ENCODE results near the gene ANKIB1. TPM values are rescaled to one million over a fixed set of nuclear protein-coding genes. Genes with fewer than 3 reads are reported as not detected.
"Not testable (repeated sequence)": the region's sequence is repeated elsewhere in the genome, so short reads cannot be mapped to it uniquely, and the experiment has no call there.

The ANKIB1 gene
- total RNA-seq, 2 experiments from 2014 or later = 39.9 to 43.4 TPM

DNA sequence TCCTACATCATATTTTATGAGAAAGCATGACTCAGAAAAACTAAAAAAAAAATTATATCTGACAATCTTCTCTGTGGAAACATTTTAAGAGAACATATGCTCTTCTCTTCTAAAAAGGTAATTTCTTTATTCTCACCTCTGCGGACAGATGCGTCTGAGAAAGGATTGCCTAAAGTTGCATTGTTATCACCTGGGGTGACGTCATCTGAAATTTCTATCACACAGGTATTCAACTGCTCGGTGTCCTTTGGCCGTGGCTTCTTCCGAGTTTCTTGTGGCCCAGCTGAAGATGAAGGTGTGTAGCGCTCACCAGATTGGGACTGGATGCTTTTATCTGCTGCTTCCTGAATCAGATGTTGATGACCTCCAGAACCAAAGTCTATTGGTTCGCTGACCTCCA, 187.2 kb downstream of the ANKIB1 start:
- CTCF ChIA-PET = interaction anchor here (0.9 to 1.5 kb wide), 2 partner anchors 9 to 254 kb away, joined by 3 to 4 read pairs; partner anchors contain the start of gene LRRD1
- POLR2A ChIA-PET = no interaction called here

DNA sequence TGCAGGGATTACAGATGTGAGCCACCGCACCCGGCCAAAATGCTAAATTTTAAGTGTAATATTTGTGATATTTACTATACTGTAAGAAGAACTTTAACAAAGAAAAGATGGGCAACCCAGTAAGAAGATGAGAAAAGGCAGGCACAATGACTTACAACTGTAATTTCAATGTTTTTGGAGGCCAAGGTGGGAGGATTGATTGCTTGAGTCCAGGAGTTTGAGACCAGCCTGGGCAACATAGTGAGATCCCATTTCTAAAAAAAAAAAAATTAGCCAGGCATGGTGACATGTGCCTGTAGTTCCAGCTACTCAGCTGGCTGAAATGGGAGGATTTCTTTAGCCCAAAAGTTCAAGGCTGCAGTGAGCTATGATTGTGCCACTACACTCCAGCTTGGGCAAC, 189.8 kb downstream of the ANKIB1 start:
- POLR2A ChIA-PET = no interaction called here
- CTCF ChIA-PET = no interaction called here

DNA sequence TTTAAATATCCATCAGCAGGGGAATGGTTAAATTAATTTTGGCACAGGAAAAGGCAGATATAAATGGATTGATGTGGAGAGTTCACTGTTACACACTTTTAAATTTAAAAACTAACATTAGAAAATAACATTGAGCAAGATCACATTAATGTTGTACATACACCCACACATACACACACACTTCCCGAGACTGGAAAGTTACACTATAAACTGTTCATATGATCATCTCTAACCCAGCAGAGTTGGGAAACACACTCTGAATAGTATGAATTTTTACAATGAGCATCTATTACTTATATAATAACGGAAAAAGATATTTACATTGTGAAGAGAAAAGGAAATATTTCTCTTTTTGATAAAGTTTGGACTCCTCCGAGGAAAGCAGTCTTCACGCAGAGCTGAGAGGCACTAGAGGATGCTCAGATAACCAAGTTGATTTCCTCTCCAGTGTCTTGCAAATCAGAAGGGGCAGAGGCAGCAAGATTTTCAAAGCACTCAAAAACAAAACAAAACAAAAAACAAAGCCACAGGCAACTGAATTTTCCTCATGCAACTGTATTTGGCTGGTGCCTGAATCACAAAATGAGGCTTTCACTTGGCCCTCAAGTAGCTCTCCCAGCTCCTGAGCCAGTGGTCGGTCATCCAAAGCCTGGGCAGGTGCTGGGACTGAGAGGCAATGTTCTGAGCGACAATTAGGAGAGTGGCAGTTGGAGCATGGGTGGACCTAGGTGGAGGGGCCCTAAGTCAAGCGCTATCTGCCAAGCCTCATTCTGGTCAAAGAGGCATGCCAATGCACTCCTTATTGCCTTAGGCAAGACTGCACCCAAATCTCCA, 191.1 kb downstream of the ANKIB1 start:
- ChIA-PET CTCF (interaction anchor here (0.7 kb wide), 1 partner anchor 1268 kb away, joined by 5 read pairs; no protein-coding TSS in a partner anchor), POLR2A (no interaction called here)

DNA sequence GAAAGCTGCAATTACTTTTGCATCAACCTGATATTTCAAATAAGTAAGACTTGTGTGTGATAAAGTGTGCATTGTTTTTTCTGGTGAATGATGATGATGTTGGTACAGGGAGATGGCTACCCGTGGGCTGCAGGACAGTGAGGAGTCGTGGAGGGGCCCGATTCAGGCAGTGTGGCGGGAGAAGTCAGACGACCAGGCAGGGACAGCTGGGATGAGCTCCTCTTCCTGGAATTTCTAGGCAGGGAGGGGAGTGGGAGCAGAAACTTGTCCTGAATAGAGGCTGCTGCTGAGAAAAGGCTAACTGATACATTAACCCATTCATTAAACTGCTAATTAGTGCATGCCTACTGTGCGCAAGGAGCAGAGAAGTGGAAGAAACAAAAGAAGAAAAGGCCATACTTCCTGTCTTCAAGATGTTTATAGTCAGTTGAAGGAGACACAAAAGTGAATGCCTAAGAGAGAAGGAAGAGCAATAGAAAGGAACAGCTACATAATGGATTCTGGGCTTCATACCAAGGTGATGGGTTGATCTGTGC, 192.2 kb downstream of the ANKIB1 start:
- CTCF ChIA-PET = interaction anchor here (0.7 to 1.4 kb wide), 3 partner anchors 9 to 1269 kb away, joined by 3 to 7 read pairs (median 5); partner anchors contain the start of gene GATAD1

DNA sequence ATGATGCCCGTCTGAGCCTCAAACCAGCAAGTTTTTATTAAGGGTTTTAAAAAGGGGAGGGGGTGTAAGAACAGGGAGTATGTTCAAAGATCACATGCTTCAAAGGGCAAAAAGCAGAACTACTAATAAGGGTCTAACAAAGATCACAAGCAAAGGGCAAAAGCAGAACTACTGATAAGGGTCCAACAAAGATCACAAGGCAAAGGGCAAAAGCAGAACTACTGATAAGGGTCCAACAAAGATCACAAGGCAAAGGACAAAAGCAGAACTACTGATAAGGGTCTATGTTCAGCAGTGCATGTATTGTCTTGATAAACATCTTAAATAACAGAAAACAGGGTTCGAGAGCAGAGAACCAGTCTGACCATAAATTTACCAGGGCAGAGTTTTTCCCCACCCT, 196.9 kb downstream of the ANKIB1 start:
- CTCF ChIA-PET, POLR2A ChIA-PET: not testable (repeated sequence)

More for the DNA sequence above, 192.2 kb downstream of the ANKIB1 start:
- POLR2A ChIA-PET = no interaction called here

DNA sequence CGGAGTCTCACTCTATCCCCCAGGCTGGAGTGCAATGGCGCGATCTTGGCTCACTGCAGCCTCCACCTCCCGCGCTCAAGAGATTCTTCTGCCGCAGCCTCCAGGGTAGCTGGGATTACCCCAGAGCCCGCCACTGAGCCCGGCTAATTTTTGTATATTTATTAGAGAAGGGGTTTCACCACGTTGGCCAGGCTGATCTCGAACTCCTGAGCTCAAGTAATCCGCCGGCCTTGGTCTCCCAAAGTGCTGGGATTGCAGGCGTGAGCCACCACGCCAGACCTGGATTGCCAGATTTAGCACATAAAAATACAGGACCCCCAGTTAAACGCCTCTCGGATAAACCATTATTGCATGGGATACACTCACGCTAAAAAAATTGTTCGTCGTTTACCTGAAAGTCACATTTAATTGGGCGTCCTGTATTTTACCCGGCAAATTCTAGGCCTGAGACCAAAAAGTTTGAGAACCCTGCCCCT, 201.1 kb downstream of the ANKIB1 start:
- ChIA-PET POLR2A (interaction anchor here (0.6 to 2.3 kb wide), 10 partner anchors 17 to 506 kb away, joined by 3 to 18 read pairs (median 6); partner anchors contain the start of genes AKAP9, ANKIB1, CYP51A1 and KRIT1), CTCF (interaction anchor here (0.7 to 3.5 kb wide), 15 partner anchors 9 to 505 kb away, joined by 3 to 44 read pairs (median 5); partner anchors contain the start of genes ANKIB1, CYP51A1, KRIT1 and LRRD1)

DNA sequence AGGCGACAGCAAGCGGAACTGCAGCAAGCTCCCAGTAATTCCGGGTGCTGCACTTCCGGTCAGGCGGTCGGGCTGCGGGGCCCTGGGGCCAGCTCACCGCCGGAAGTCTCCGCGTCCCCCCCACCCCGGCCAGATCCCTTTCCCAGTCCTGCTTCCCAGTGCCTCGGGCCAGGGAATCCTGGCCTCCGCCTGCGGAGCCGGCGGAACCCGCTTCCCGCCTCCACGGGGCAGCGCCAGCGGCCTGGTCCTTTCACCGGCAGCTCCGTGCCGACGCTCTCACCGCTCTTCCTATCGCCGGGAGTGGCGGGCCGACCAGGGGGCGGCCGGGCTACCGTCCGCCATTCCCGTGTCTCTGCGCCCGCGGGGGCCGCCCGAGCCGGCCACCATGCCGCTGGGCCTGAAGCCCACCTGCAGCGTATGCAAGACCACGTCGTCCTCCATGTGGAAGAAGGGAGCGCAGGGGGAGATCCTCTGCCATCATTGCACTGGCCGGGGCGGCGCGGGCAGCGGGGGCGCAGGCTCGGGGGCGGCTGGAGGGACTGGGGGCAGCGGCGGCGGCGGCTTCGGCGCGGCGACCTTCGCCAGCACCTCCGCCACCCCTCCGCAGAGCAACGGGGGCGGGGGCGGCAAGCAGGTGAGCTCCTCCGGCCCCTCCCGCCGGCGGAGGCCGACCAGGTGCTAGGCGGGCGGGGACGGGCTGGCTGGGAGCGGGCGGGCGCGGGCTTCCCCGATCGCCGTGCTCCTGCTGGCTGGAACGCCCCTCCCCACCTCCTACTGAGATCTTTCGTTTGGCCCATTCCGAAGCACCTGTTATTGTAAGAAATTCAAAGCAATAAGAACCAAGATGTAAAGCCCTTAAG, 201.8 kb downstream of the ANKIB1 start, which contains the start of gene GATAD1:
Gene GATAD1, plus strand, starts transcription at position 138 of the 860 bp plus-strand sequence. Its CDS starts 248 bp downstream, at position 386.
- ChIA-PET POLR2A (interaction anchor here (0.6 to 2.3 kb wide), 13 partner anchors 18 to 506 kb away, joined by 3 to 18 read pairs (median 4); partner anchors contain the start of genes AKAP9, ANKIB1, CYP51A1 and KRIT1), CTCF (interaction anchor here (0.7 to 3.5 kb wide), 17 partner anchors 10 to 507 kb away, joined by 3 to 44 read pairs (median 4); partner anchors contain the start of genes AKAP9, ANKIB1, CYP51A1 and KRIT1)

DNA sequence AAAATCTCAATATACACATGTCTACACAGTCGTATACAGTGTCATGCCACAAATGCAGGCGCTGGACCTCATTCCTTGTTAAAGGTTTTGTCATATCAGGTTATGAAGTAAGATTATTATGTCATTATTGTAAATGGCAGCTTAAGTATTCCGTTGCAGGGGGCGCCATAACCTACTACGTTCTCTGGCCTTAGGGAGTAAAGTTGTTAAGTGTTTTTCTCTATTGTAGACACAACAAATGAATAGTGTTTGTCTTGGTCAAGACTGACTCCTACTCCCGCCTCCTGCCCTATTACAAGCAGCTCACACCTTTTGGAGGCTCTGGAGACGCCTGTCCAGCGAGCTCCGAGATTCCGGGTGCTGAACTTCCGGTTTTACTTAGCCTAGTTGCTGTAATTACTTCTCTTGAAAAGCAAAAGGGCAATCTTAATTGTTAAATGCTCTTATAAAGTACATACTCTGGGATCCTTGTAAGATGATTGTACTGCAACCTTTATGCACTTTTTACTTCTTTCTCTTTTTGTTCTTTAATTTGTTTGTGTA, 202.5 kb downstream of the ANKIB1 start:
- ChIA-PET POLR2A (interaction anchor here (0.6 to 2.3 kb wide), 9 partner anchors 24 to 313 kb away, joined by 3 to 18 read pairs (median 4); partner anchors contain the start of genes ANKIB1, CYP51A1, KRIT1 and LRRD1), CTCF (interaction anchor here (0.6 to 3.5 kb wide), 8 partner anchors 13 to 508 kb away, joined by 3 to 44 read pairs (median 6); partner anchors contain the start of genes AKAP9, ANKIB1, CYP51A1 and KRIT1)

Other genes with a start within 250 kb of the ANKIB1 start
- 10 to 100 TPM; 59.2 to 61.5 TPM for gene CYP51A1, start 111.5 kb upstream of the ANKIB1 start, total RNA-seq
- not detected for gene LRRD1, start 66.8 kb upstream of the ANKIB1 start, total RNA-seq
- gene KRIT1, start 60 bp upstream of the ANKIB1 start, total RNA-seq = 10 to 100 TPM; 38.2 to 39.7 TPM
- gene GATAD1, start 201.5 kb downstream of the ANKIB1 start, total RNA-seq = 10 to 100 TPM; 19.0 to 19.4 TPM
- not detected for gene ERVW-1, start 232.0 kb downstream of the ANKIB1 start, total RNA-seq

Data from activated CD8-positive, alpha-beta memory T cell treated with anti-CD3 and anti-CD28 coated beads for 36 hours (primary cell).